DND-41 (cell line): ENCODE measurements around the gene ANK3.

Experiments used
- CTCF ChIP-seq: IDR thresholded peaks from 2 replicates; pipeline ENCODE4 v1.5.1; 2012; ENCODE audit warnings: borderline replicate concordance, low read length, moderate library complexity, mild to moderate bottlenecking; ENCODE audit not compliant: poor library complexity, severe bottlenecking; ENCODE audit errors: extremely low read depth
- EZH2 ChIP-seq: IDR thresholded peaks from 3 replicates; pipeline ENCODE4 v1.6.1; 2012; ENCODE audit warnings: borderline replicate concordance, low read depth, mild to moderate bottlenecking, moderate library complexity, low read length, inconsistent platforms; ENCODE audit not compliant: severe bottlenecking

DNA sequence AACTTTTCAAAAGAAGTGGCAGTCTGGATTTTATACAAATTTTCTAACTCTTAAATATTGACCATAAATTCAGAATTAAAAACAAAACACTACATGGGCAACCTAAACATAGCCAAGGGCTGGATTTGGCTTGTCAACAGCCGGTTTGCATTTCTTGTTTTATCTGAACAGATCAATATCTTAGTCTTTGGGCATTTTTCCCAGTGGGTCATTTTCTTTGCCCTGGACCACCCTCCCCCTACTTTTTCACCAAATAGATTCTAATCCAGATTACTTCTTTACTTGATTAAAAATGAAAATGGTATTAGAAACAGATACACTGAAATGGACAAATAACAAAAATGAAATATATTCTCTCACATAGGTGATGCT lies 189.0 kb downstream of the ANK3 start:
- TF ChIP-seq CTCF (no peak), EZH2 (no peak)
